ENCODE measurements around the gene TMX2. TPM values are rescaled to one million over a fixed set of nuclear protein-coding genes. Genes with fewer than 3 reads are reported as not detected.

The TMX2 gene
- polyA plus RNA-seq, 3 donors: 28.9 to 71.6 (median 52.9) TPM

- H3K79me2 ChIP-seq (ENCODE audit: insufficient read depth, low read length): peaks cover 71% of the 10 kb centered on the region
- peaks cover 0 to 3% (median 0%) of the 10 kb centered on the region in 3 donors for H3K27me3 Mint-ChIP-seq (ENCODE audit: low read depth in 3 of 3)
- no peak overlapping the region for H3K4me3 ChIP-seq (replicated peaks in 1 of 3; ENCODE audit: low read depth in 2 of 3, low read length in 3 of 3)
- H3K36me3 Mint-ChIP-seq: peaks cover 25 to 27% of the 10 kb centered on the region in 2 donors
- peaks cover 0 to 4% of the 10 kb centered on the region in 2 donors for H3K36me3 ChIP-seq (replicated peaks in 1 of 2; ENCODE audit: control insufficient read depth in 1 of 2, insufficient read depth in 2 of 2, low read length in 2 of 2)
- peaks cover 13% of the 10 kb centered on the region for H4K20me1 ChIP-seq (ENCODE audit: insufficient read depth, low read length)
- no peak for TF ChIP-seq CTCF (IDR thresholded peaks at IDR 0.05)
- no peaks in the 10 kb centered on the region for H3K9me3 ChIP-seq (replicated peaks in 1 of 2; ENCODE audit: control insufficient read depth in 1 of 2, insufficient read depth in 1 of 2, low read length in 2 of 2)
- no peak overlapping the region for H3K4me2 ChIP-seq (replicated peaks; ENCODE audit: extremely low read depth, low read length, poor library complexity, severe bottlenecking)
- no peak overlapping the region for H3K9ac ChIP-seq (ENCODE audit: insufficient read depth, low read length, poor library complexity, severe bottlenecking)
- H3K4me3 Mint-ChIP-seq: no peak overlapping the region
- H2AFZ ChIP-seq (ENCODE audit: insufficient read depth, low read depth, low read length, poor library complexity, severe bottlenecking): no peak overlapping the region
- intact Hi-C loops (cut with micrococcal nuclease): no loop called here
- peaks cover 69% of the 10 kb centered on the region for H3K4me1 Mint-ChIP-seq
- whole genome bisulfite sequencing (ENCODE audit: insufficient coverage): no CpG with 5 or more reads among the region's 4 CpGs
- H3K9me3 Mint-ChIP-seq: peaks cover 0 to 2% (median 0%) of the 10 kb centered on the region in 7 donors
- H3K27ac Mint-ChIP-seq: peak overlapping the region in 1 of 7 donors; percentile 57
- H3K4me1 ChIP-seq (ENCODE audit: control insufficient read depth in 1 of 2, insufficient read depth in 2 of 2, low read length in 2 of 2): peaks cover 45 to 72% of the 10 kb centered on the region in 2 donors
- no peaks in the 10 kb centered on the region for H3K27me3 ChIP-seq (ENCODE audit: control insufficient read depth in 2 of 2, insufficient read depth in 2 of 2, low read length in 2 of 2)
- H3K27ac ChIP-seq (ENCODE audit: low read depth in 1 of 2, low read length in 2 of 2): no peak overlapping the region
- DNase-seq: no peak
These were observed 74.0 kb downstream of the TMX2 start for GRCh38 chr11:57786436-57786835.

GRCh38 chr11:57787006-57787604 lies 74.7 kb downstream of the TMX2 start:
- Mint-ChIP-seq H3K27me3 (ENCODE audit: low read depth in 3 of 3) (peaks cover 0 to 3% (median 0%) of the 10 kb centered on the region in 3 donors), H3K9me3 (peaks cover 0 to 2% (median 0%) of the 10 kb centered on the region in 7 donors), H3K4me1 (peaks cover 70% of the 10 kb centered on the region), H3K36me3 (peaks cover 22% of the 10 kb centered on the region in 2 donors), H3K4me3 (no peak overlapping the region), H3K27ac (peak overlapping the region in 1 of 7 donors; percentile 23)
- no CpG with 5 or more reads among the region's 4 CpGs for WGBS (ENCODE audit: insufficient coverage)
- intact Hi-C loops (cut with micrococcal nuclease): no loop called here
- Histone ChIP-seq H3K27ac (ENCODE audit: low read depth in 1 of 2, low read length in 2 of 2) (no peak overlapping the region), H3K4me1 (ENCODE audit: control insufficient read depth in 1 of 2, insufficient read depth in 2 of 2, low read length in 2 of 2) (peaks cover 51 to 76% of the 10 kb centered on the region in 2 donors), H3K4me3 (replicated peaks in 1 of 3; ENCODE audit: low read depth in 2 of 3, low read length in 3 of 3) (peak overlapping the region in 1 of 3 experiments; percentile 36), H3K36me3 (replicated peaks in 1 of 2; ENCODE audit: control insufficient read depth in 1 of 2, insufficient read depth in 2 of 2, low read length in 2 of 2) (no peaks in the 10 kb centered on the region), H3K9me3 (replicated peaks in 1 of 2; ENCODE audit: control insufficient read depth in 1 of 2, insufficient read depth in 1 of 2, low read length in 2 of 2) (no peaks in the 10 kb centered on the region), H3K27me3 (ENCODE audit: control insufficient read depth in 2 of 2, insufficient read depth in 2 of 2, low read length in 2 of 2) (no peaks in the 10 kb centered on the region), H3K4me2 (replicated peaks; ENCODE audit: extremely low read depth, low read length, poor library complexity, severe bottlenecking) (no peak overlapping the region), H3K9ac (ENCODE audit: insufficient read depth, low read length, poor library complexity, severe bottlenecking) (no peak overlapping the region), H4K20me1 (ENCODE audit: insufficient read depth, low read length) (peaks cover 6% of the 10 kb centered on the region), H3K79me2 (ENCODE audit: insufficient read depth, low read length) (peaks cover 67% of the 10 kb centered on the region), H2AFZ (ENCODE audit: insufficient read depth, low read depth, low read length, poor library complexity, severe bottlenecking) (no peak overlapping the region)
- no peak for DNase-seq
- TF ChIP-seq CTCF (IDR thresholded peaks at IDR 0.05): no peak
